CD4-positive, alpha-beta T cell treated with Interleukin-15 for 4 hours (primary cell): Measurements from ENCODE around the gene AKR1A1.
"Not testable (repeated sequence)": the region's sequence is repeated elsewhere in the genome, so short reads cannot be mapped to it uniquely, and the experiment has no call there.

Experiments
- DNase-seq: peaks from one replicate; pipeline ENCODE4 v3.0.0-alpha.2; 2020; ENCODE audit warnings: low spot score

AKR1A1 gene

GRCh38 chr1:45570631-45571030 lies 20.0 kb downstream of the AKR1A1 start:
- DNase-seq, result no peak

GRCh38 chr1:45573231-45573804 lies 22.7 kb downstream of the AKR1A1 start:
- no peak for DNase-seq

GRCh38 chr1:45574105-45574626 lies 23.5 kb downstream of the AKR1A1 start:
- DNase-seq, result no peak

GRCh38 chr1:45583264-45583665 lies 32.6 kb downstream of the AKR1A1 start:
- DNase-seq, result peak; percentile 96

- DNase-seq, result peak; percentile 91
Observed at GRCh38 chr1:45583666-45584350, 33.2 kb downstream of the AKR1A1 start, which contains the start of gene NASP. NASP (plus strand) TSS chr1:45584041; CDS start chr1:45584147, 106 bp downstream.

GRCh38 chr1:45584351-45585109 lies 33.9 kb downstream of the AKR1A1 start:
- DNase-seq, result peak; percentile 85

GRCh38 chr1:45585110-45585426 lies 34.4 kb downstream of the AKR1A1 start:
- DNase-seq, result no peak

- no peak for DNase-seq
Observed at GRCh38 chr1:45585496-45586075, 35.0 kb downstream of the AKR1A1 start.

GRCh38 chr1:45586769-45587168 lies 36.1 kb downstream of the AKR1A1 start:
- DNase-seq, result no peak

- DNase-seq, result no peak
Observed at GRCh38 chr1:45589861-45590260, 39.2 kb downstream of the AKR1A1 start.

- DNase-seq, result no peak
Observed at GRCh38 chr1:45594412-45594811, 43.8 kb downstream of the AKR1A1 start.

GRCh38 chr1:45596765-45597164 lies 46.1 kb downstream of the AKR1A1 start:
- DNase-seq, result not testable (repeated sequence)

- no peak for DNase-seq
Observed at GRCh38 chr1:45604239-45604638, 53.6 kb downstream of the AKR1A1 start.

- DNase-seq, result no peak
Observed at GRCh38 chr1:45607404-45608074, 56.9 kb downstream of the AKR1A1 start.

GRCh38 chr1:45608175-45609156 lies 57.8 kb downstream of the AKR1A1 start:
- no peak for DNase-seq

GRCh38 chr1:45610589-45611226 lies 60.1 kb downstream of the AKR1A1 start:
- DNase-seq, result no peak

- no peak for DNase-seq
Observed at GRCh38 chr1:45612941-45613579, 62.4 kb downstream of the AKR1A1 start.

- no peak for DNase-seq
Observed at GRCh38 chr1:45615885-45616284, 65.3 kb downstream of the AKR1A1 start.

GRCh38 chr1:45617618-45618017 lies 67.0 kb downstream of the AKR1A1 start:
- no peak for DNase-seq
